SK-N-SH (cell line): ENCODE data around the gene WIZ. TPM values are rescaled to one million over a fixed set of nuclear protein-coding genes. Genes with fewer than 3 reads are reported as not detected.

Experiments used
- CTCF ChIA-PET: fragments of 300-600, 350-600 bp; formaldehyde crosslinking; extraction: SDS; loops from one replicate; lab custom pipeline; 2021; lab: Yijun Ruan, JAX
- POLR2A ChIA-PET: fragments of 350-600 bp; sonication (Branson Sonifier 250); formaldehyde crosslinking; extraction: SDS; loops from one replicate; lab custom pipeline; 2020; ENCODE audit warnings: antibody characterized with exemption, inconsistent platforms; lab: Yijun Ruan, JAX
- DNase-seq: peaks from one replicate; pipeline ENCODE4 v3.0.0; 2012
- H2AFZ ChIP-seq: fragments of 200-600 bp; sonication (generic); 2 replicates; pipeline ENCODE4 v1.8.1; 2016; ENCODE audit warnings: antibody characterized with exemption, mild to moderate bottlenecking, low read depth
- H3F3A ChIP-seq: fragments of 200-600 bp; sonication (generic); replicated peaks from 2 replicates; pipeline ENCODE3; 2016; ENCODE audit warnings: antibody characterized with exemption, mild to moderate bottlenecking; ENCODE audit not compliant: insufficient read depth
- H3K27ac ChIP-seq, 2 experiments: fragments of 200-500 bp in 1 of 2; fragments of 200-600 bp in 1 of 2; sonication (Bioruptor generic) in 1 of 2; sonication (generic), shearing (Covaris generic) in 1 of 2; 2 replicates each; pipeline versions ENCODE4 v1.5.1 to v1.6.1; 2014 to 2016; ENCODE audit warnings: low read depth in 2 of 2, inconsistent platforms in 1 of 2, low read length in 1 of 2, mild to moderate bottlenecking in 1 of 2, mixed read lengths in 1 of 2
- H3K27me3 ChIP-seq: fragments of 200-600 bp; sonication (generic), shearing (Covaris generic); 2 replicates; pipeline ENCODE4 v1.6.1; 2016; ENCODE audit warnings: mixed run types; ENCODE audit not compliant: insufficient read depth
- H3K36me3 ChIP-seq, 2 experiments: fragments of 200-500 bp in 1 of 2; fragments of 200-600 bp in 1 of 2; sonication (Bioruptor generic) in 1 of 2; sonication (generic) in 1 of 2; replicated peaks in 1 of 2; 2 replicates each; pipeline versions ENCODE3 to v1.5.1; 2014 to 2016; ENCODE audit warnings: low read length in 1 of 2, mild to moderate bottlenecking in 1 of 2; ENCODE audit not compliant: insufficient read depth in 2 of 2, control insufficient read depth in 1 of 2
- H3K4me1 ChIP-seq, 2 experiments: fragments of 200-500 bp in 1 of 2; fragments of 200-600 bp in 1 of 2; sonication (Bioruptor generic) in 1 of 2; sonication (generic), shearing (Covaris generic) in 1 of 2; 2 replicates each; pipeline versions ENCODE4 v1.5.1 to v1.6.1; 2014 to 2016; ENCODE audit warnings: low read depth in 1 of 2, low read length in 1 of 2, mixed run types in 1 of 2; ENCODE audit not compliant: insufficient read depth in 2 of 2, control insufficient read depth in 1 of 2
- H3K4me2 ChIP-seq: fragments of 200-600 bp; sonication (generic), shearing (Covaris generic); 2 replicates; pipeline ENCODE4 v1.6.1; 2017; ENCODE audit warnings: mixed run types
- H3K4me3 ChIP-seq, 2 experiments: fragments of 200-500 bp in 1 of 2; fragments of 200-600 bp in 1 of 2; sonication (Bioruptor generic) in 1 of 2; sonication (generic), shearing (Covaris generic) in 1 of 2; 2 replicates each; pipeline versions ENCODE4 v1.5.1 to v1.8.1; 2014 to 2016; ENCODE audit warnings: low read depth in 2 of 2, inconsistent platforms in 1 of 2, low read length in 1 of 2, mild to moderate bottlenecking in 1 of 2, mixed read lengths in 1 of 2, moderate library complexity in 1 of 2
- H3K79me2 ChIP-seq: fragments of 200-600 bp; sonication (generic); 2 replicates; pipeline ENCODE4 v1.8.1; 2017; ENCODE audit warnings: mild to moderate bottlenecking; ENCODE audit not compliant: insufficient read depth
- H3K9ac ChIP-seq: fragments of 200-600 bp; sonication (generic); 2 replicates; pipeline ENCODE4 v1.6.1; 2017; ENCODE audit warnings: mixed run types
- H3K9me2 ChIP-seq: fragments of 200-600 bp; sonication (generic); 2 replicates; pipeline ENCODE4 v1.6.1; 2017; ENCODE audit warnings: mixed run types
- H3K9me3 ChIP-seq: fragments of 200-600 bp; sonication (generic); 2 replicates; pipeline ENCODE4 v1.6.1; 2017; ENCODE audit warnings: mixed run types, mild to moderate bottlenecking, moderate library complexity
- H4K20me1 ChIP-seq: fragments of 200-600 bp; sonication (generic); 2 replicates; pipeline ENCODE4 v1.6.1; 2017; ENCODE audit warnings: mild to moderate bottlenecking, mixed run types; ENCODE audit not compliant: insufficient read depth
- EP300 ChIP-seq, 2 experiments: IDR thresholded peaks; 2 replicates each; pipeline versions ENCODE4 v1.4.0 to v1.6.1; 2012; ENCODE audit warnings: borderline replicate concordance in 1 of 2, low read depth in 1 of 2, low read length in 1 of 2
- FOXJ3 ChIP-seq: sonication (generic); formaldehyde crosslinking; IDR thresholded peaks from 2 replicates; pipeline ENCODE4 v1.5.1; 2020; ENCODE audit warnings: mild to moderate bottlenecking, missing genetic modification reagents
- GATA2 ChIP-seq: sonication (generic); formaldehyde crosslinking; IDR thresholded peaks from 2 replicates; pipeline ENCODE4 v1.5.0; 2020; ENCODE audit warnings: mild to moderate bottlenecking, missing genetic modification reagents
- POLR2AphosphoS5 ChIP-seq: IDR thresholded peaks from 2 replicates; pipeline ENCODE4 v1.6.1; 2012; ENCODE audit warnings: low read depth, low read length
- RXRA ChIP-seq: IDR thresholded peaks from 2 replicates; pipeline ENCODE4 v1.4.0; 2012; ENCODE audit warnings: low read depth, mild to moderate bottlenecking, borderline replicate concordance
- SMC3 ChIP-seq: IDR thresholded peaks from 2 replicates; pipeline ENCODE4 v1.6.1; 2012; ENCODE audit warnings: low read depth, low read length, improper control_type of control experiment
- TAF1 ChIP-seq: IDR thresholded peaks from 2 replicates; pipeline ENCODE4 v1.6.1; 2012; ENCODE audit warnings: low read depth, mild to moderate bottlenecking, low read length, moderate library complexity, borderline replicate concordance
- TCF12 ChIP-seq: IDR thresholded peaks from 2 replicates; pipeline ENCODE4 v1.4.0; 2012
- WGBS: methylation state at CpG from one replicate; pipeline ENCODE4 v1.1.6; 2017; ENCODE audit warnings: low lambda C conversion rate; 5-methylcytosine and 5-hydroxymethylcytosine counted together
- polyA plus RNA-seq, 3 experiments: library from polyadenylated mRNA; depleted of rRNA; stranded (reverse); fragments of >200 nt; gene quantifications; 2 replicates each; pipeline ENCODE4 v1.2.3, GENCODE V29; 2012
- TF ChIP-seq, protein P1 (sequence below): IDR thresholded peaks from 2 replicates; pipeline ENCODE4; 2012
- TF ChIP-seq, protein P2 (sequence below): fragments of 150-350 bp; IDR thresholded peaks from 2 replicates; pipeline ENCODE4 v1.6.1; 2016; ENCODE audit warnings: mild to moderate bottlenecking, low read depth, low read length
- TF ChIP-seq, protein P3 (sequence below): IDR thresholded peaks from 2 replicates; pipeline ENCODE4 v1.6.1; 2012; ENCODE audit warnings: mild to moderate bottlenecking, low read depth, low read length, moderate library complexity
- TF ChIP-seq, protein P4 (sequence below): fragments of 200-600 bp; sonication (generic); IDR thresholded peaks from 2 replicates; pipeline ENCODE4 v1.6.1; 2017; ENCODE audit warnings: antibody characterized with exemption, mild to moderate bottlenecking, moderate library complexity

The WIZ gene
- polyA plus RNA-seq, 1 of the 3 experiments (the other 2 are of a cell fraction) = 15.5 TPM

DNA sequence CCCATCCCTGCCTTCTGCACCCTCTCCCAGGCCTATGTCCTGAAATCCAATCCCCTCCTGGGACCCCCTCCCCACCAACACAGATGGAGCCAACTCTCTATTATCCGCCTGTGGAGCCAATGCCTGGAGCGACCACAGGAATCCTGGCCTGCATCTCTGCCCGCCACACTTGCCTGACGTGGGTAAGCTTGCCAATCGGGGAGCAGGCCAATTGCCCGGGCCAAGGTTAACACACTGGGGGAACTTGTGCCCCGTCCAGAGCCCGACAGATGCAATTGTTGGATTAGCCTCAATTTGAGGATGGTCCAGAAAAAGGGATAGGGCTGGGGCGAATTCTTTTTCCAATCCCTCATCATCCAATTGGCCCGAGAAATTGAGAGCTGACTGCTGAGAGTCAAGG lies 5.9 kb downstream of the WIZ start:
- H3K79me2 ChIP-seq = no peaks in the 10 kb centered on the region
- H3K4me2 ChIP-seq = no peak overlapping the region
- POLR2A ChIA-PET = no interaction called here
- H3K4me1 ChIP-seq = peaks cover 0 to 4% of the 10 kb centered on the region in 2 experiments; a peak in 1 of 4 replicates
- no peak overlapping the region for H3K27ac ChIP-seq
- H3K9me3 ChIP-seq = no peaks in the 10 kb centered on the region
- TF ChIP-seq TCF12 = no peak
- TF ChIP-seq, protein P1, sequence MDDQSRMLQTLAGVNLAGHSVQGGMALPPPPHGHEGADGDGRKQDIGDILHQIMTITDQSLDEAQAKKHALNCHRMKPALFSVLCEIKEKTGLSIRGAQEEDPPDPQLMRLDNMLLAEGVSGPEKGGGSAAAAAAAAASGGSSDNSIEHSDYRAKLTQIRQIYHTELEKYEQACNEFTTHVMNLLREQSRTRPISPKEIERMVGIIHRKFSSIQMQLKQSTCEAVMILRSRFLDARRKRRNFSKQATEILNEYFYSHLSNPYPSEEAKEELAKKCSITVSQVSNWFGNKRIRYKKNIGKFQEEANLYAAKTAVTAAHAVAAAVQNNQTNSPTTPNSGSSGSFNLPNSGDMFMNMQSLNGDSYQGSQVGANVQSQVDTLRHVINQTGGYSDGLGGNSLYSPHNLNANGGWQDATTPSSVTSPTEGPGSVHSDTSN = no peak
- TF ChIP-seq, all 33 proteins: peak for 0
- 80% methylated on average over 10 of the region's 10 CpGs for WGBS
- H3K4me3 ChIP-seq = no peak overlapping the region
- no peaks in the 10 kb centered on the region for H3K27me3 ChIP-seq
- CTCF ChIA-PET = no interaction called here
- H2AFZ ChIP-seq = no peak overlapping the region
- no peaks in the 10 kb centered on the region for H3F3A ChIP-seq
- H3K36me3 ChIP-seq = no peaks in the 10 kb centered on the region
- no peak for DNase-seq
- H3K9ac ChIP-seq = no peak overlapping the region
- H4K20me1 ChIP-seq = no peaks in the 10 kb centered on the region
- no peaks in the 10 kb centered on the region for H3K9me2 ChIP-seq

DNA sequence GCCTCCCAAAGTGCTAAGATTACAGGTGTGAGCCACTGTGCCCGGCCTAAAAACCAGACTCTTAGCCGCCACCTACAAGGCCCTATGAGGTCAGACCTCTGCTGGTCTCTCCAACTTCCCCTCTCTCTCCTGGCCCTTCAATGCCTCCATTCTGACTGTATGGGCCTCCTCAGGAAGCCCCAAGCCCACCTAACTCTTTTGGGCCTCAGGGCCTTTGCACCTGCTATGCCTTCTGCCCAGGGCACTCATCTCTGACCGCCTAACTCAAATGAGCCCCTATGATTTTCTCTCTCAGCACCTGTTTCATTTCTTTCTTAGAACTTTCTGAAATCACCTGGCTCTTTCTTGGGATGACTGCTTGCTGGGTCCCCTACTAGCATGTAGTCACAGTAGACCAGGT lies 6.4 kb downstream of the WIZ start:
- H3K4me1 ChIP-seq = no peaks in the 10 kb centered on the region; a peak in 1 of 4 replicates
- H3K9ac ChIP-seq = no peak overlapping the region
- no peak overlapping the region for H3K27ac ChIP-seq
- 93% methylated on average over 3 of the region's 3 CpGs for WGBS
- no peaks in the 10 kb centered on the region for H4K20me1 ChIP-seq
- TF ChIP-seq EP300 (IDR thresholded peaks at IDR 0.05; ENCODE audit: borderline replicate concordance in 1 of 2, low read depth in 1 of 2, low read length in 1 of 2) = no peak
- no peaks in the 10 kb centered on the region for H3F3A ChIP-seq
- H3K36me3 ChIP-seq = no peaks in the 10 kb centered on the region
- no peaks in the 10 kb centered on the region for H3K79me2 ChIP-seq
- H3K27me3 ChIP-seq = no peaks in the 10 kb centered on the region
- H2AFZ ChIP-seq = no peak overlapping the region
- POLR2A ChIA-PET = no interaction called here
- no peak overlapping the region for H3K4me2 ChIP-seq
- no peaks in the 10 kb centered on the region for H3K9me3 ChIP-seq
- CTCF ChIA-PET = no interaction called here
- no peak for DNase-seq
- no peak overlapping the region for H3K4me3 ChIP-seq
- no peaks in the 10 kb centered on the region for H3K9me2 ChIP-seq

DNA sequence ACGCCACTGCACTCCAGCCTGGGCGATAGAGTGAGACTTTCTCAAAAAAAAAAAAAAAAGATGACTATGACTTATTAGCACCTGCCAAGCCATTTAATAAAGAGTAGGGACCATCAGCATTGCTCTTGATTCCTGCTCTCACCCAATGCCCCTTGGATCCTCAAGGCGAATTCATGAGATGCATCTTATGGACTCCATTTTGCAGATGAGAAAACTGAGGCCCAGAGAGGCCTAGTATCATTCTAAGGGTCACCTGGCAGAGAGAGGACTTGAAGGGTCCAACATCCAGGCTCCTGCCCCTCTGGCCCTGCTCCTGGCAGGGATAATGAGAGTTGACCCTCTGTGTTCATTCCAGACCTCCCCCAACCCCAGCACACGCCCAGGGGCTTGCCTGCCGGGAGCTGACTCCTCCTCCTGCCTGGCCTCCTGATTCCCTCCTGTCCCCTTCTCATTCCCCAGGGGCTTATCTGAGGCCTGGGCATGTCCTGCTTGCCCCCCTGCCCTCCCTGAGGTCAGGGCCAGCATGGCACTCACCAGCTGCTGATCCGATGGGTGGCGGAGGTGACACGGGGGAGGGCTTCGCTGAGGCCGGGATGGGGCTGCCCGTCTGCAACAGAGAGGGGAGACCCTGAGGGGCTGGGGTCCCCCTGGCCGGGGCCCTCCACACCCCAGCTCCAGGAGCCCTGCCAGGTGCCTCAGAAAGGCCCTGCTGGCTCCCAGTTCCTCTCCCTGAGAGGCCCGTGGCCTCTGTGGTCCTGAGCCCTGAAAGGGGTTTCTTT lies 7.4 kb downstream of the WIZ start:
- DNase-seq = no peak
- POLR2A ChIA-PET = no interaction called here
- Histone ChIP-seq H2AFZ (no peak overlapping the region), H4K20me1 (no peaks in the 10 kb centered on the region), H3K36me3 (no peaks in the 10 kb centered on the region), H3K9ac (no peak overlapping the region), H3K27me3 (no peaks in the 10 kb centered on the region), H3K9me2 (no peaks in the 10 kb centered on the region), H3K4me2 (no peak overlapping the region), H3K79me2 (no peaks in the 10 kb centered on the region), H3K4me3 (no peak overlapping the region), H3K9me3 (no peaks in the 10 kb centered on the region), H3K27ac (no peak overlapping the region), H3K4me1 (no peaks in the 10 kb centered on the region), H3F3A (no peaks in the 10 kb centered on the region)
- WGBS = 68% methylated on average over 13 of the region's 13 CpGs
- CTCF ChIA-PET = interaction anchor here (1.1 kb wide), 1 partner anchor 23 kb away, joined by 4 read pairs; the partner anchor contains the start of gene AKAP8L
- TF ChIP-seq GATA2 (CRISPR knock-in tag) = no peak
- TF ChIP-seq EP300 (IDR thresholded peaks at IDR 0.05; ENCODE audit: borderline replicate concordance in 1 of 2, low read depth in 1 of 2, low read length in 1 of 2) = no peak
- TF ChIP-seq POLR2AphosphoS5 = no peak
- TF ChIP-seq SMC3 = no peak
- TF ChIP-seq, protein P2, sequence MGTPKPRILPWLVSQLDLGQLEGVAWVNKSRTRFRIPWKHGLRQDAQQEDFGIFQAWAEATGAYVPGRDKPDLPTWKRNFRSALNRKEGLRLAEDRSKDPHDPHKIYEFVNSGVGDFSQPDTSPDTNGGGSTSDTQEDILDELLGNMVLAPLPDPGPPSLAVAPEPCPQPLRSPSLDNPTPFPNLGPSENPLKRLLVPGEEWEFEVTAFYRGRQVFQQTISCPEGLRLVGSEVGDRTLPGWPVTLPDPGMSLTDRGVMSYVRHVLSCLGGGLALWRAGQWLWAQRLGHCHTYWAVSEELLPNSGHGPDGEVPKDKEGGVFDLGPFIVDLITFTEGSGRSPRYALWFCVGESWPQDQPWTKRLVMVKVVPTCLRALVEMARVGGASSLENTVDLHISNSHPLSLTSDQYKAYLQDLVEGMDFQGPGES = no peak
- TF ChIP-seq, protein P3, sequence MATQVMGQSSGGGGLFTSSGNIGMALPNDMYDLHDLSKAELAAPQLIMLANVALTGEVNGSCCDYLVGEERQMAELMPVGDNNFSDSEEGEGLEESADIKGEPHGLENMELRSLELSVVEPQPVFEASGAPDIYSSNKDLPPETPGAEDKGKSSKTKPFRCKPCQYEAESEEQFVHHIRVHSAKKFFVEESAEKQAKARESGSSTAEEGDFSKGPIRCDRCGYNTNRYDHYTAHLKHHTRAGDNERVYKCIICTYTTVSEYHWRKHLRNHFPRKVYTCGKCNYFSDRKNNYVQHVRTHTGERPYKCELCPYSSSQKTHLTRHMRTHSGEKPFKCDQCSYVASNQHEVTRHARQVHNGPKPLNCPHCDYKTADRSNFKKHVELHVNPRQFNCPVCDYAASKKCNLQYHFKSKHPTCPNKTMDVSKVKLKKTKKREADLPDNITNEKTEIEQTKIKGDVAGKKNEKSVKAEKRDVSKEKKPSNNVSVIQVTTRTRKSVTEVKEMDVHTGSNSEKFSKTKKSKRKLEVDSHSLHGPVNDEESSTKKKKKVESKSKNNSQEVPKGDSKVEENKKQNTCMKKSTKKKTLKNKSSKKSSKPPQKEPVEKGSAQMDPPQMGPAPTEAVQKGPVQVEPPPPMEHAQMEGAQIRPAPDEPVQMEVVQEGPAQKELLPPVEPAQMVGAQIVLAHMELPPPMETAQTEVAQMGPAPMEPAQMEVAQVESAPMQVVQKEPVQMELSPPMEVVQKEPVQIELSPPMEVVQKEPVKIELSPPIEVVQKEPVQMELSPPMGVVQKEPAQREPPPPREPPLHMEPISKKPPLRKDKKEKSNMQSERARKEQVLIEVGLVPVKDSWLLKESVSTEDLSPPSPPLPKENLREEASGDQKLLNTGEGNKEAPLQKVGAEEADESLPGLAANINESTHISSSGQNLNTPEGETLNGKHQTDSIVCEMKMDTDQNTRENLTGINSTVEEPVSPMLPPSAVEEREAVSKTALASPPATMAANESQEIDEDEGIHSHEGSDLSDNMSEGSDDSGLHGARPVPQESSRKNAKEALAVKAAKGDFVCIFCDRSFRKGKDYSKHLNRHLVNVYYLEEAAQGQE = no peak
- TF ChIP-seq RXRA = no peak
- TF ChIP-seq TAF1 = no peak
- TF ChIP-seq, protein P4, sequence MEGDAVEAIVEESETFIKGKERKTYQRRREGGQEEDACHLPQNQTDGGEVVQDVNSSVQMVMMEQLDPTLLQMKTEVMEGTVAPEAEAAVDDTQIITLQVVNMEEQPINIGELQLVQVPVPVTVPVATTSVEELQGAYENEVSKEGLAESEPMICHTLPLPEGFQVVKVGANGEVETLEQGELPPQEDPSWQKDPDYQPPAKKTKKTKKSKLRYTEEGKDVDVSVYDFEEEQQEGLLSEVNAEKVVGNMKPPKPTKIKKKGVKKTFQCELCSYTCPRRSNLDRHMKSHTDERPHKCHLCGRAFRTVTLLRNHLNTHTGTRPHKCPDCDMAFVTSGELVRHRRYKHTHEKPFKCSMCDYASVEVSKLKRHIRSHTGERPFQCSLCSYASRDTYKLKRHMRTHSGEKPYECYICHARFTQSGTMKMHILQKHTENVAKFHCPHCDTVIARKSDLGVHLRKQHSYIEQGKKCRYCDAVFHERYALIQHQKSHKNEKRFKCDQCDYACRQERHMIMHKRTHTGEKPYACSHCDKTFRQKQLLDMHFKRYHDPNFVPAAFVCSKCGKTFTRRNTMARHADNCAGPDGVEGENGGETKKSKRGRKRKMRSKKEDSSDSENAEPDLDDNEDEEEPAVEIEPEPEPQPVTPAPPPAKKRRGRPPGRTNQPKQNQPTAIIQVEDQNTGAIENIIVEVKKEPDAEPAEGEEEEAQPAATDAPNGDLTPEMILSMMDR = no peak
- no peak for TF ChIP-seq FOXJ3
